Measurements from ENCODE around the gene PCDHB13.
"Not testable (repeated sequence)": the region's sequence is repeated elsewhere in the genome, so short reads cannot be mapped to it uniquely, and the experiment has no call there.

PCDHB13 gene

DNA sequence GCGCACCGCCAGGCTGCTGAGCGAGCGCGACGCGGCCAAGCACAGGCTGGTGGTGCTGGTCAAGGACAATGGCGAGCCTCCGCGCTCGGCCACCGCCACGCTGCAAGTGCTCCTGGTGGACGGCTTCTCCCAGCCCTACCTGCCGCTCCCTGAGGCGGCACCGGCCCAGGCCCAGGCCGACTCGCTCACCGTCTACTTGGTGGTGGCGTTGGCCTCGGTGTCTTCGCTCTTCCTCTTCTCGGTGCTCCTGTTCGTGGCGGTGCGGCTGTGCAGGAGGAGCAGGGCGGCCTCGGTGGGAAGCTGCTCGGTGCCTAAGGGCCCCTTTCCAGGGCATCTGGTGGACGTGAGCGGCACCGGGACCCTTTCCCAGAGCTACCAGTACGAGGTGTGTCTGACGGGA, 12.1 kb upstream of the PCDHB13 start:
- not testable (repeated sequence) for DNase-seq (ENCODE audit: low spot score)

DNA sequence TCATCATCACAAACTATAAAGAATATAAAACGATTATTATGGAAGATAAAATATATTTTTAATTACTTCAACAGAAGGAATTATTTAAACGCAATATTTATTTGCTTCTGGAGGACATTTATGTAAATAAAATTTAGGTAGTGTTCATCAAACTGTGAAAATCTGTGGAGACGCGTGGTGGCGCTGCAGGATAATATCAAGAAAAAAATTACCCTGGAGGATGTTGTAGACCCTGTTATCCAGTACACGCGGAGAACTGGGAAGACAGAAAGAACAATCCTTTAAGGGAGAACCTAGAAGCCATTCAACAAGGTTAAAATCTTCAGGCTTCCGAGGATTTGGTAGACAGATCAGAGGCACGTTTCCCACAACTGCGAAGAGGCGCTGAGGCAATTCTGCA, 5.2 kb upstream of the PCDHB13 start, which contains the start of gene PCDHB12:
PCDHB12 (plus strand) TSS at position 242 of the 400 bp plus-strand sequence. CDS start 189 bp downstream, outside the sequence.
- no peak for DNase-seq (ENCODE audit: low spot score)

DNA sequence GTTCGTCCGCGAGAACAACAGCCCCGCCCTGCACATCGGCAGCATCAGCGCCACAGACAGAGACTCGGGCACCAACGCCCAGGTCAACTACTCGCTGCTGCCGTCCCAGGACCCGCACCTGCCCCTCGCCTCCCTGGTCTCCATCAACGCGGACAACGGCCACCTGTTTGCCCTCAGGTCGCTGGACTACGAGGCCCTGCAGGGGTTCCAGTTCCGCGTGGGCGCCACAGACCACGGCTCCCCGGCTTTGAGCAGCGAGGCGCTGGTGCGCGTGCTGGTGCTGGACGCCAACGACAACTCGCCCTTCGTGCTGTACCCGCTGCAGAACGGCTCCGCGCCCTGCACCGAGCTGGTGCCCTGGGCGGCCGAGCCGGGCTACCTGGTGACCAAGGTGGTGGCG, 3.4 kb upstream of the PCDHB13 start:
- not testable (repeated sequence) for DNase-seq (ENCODE audit: low spot score)

DNA sequence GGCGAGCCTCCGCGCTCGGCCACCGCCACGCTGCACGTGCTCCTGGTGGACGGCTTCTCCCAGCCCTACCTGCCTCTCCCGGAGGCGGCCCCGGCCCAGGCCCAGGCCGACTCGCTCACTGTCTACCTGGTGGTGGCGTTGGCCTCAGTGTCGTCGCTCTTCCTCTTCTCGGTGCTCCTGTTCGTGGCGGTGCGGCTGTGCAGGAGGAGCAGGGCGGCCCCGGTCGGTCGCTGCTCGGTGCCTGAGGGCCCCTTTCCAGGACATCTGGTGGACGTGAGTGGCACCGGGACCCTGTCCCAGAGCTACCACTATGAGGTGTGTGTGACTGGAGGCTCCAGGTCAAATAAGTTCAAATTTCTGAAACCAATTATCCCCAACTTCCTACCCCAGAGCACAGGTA, 2.9 kb upstream of the PCDHB13 start:
- DNase-seq (ENCODE audit: low spot score), result not testable (repeated sequence)

DNA sequence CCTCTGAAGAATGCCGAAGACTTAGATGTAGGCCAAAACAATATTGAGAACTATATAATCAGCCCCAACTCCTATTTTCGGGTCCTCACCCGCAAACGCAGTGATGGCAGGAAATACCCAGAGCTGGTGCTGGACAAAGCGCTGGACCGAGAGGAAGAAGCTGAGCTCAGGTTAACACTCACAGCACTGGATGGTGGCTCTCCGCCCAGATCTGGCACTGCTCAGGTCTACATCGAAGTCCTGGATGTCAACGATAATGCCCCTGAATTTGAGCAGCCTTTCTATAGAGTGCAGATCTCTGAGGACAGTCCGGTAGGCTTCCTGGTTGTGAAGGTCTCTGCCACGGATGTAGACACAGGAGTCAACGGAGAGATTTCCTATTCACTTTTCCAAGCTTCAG, 864 bp downstream of the PCDHB13 start:
- not testable (repeated sequence) for DNase-seq (ENCODE audit: low spot score)

DNA sequence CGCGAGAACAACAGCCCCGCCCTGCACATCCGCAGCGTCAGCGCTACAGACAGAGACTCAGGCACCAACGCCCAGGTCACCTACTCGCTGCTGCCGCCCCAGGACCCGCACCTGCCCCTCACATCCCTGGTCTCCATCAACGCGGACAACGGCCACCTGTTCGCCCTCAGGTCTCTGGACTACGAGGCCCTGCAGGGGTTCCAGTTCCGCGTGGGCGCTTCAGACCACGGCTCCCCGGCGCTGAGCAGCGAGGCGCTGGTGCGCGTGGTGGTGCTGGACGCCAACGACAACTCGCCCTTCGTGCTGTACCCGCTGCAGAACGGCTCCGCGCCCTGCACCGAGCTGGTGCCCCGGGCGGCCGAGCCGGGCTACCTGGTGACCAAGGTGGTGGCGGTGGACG, 1.8 kb downstream of the PCDHB13 start:
- DNase-seq (ENCODE audit: low spot score), result not testable (repeated sequence)

DNA sequence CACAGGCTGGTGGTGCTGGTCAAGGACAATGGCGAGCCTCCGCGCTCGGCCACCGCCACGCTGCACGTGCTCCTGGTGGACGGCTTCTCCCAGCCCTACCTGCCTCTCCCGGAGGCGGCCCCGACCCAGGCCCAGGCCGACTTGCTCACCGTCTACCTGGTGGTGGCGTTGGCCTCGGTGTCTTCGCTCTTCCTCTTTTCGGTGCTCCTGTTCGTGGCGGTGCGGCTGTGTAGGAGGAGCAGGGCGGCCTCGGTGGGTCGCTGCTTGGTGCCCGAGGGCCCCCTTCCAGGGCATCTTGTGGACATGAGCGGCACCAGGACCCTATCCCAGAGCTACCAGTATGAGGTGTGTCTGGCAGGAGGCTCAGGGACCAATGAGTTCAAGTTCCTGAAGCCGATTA, 2.3 kb downstream of the PCDHB13 start:
- DNase-seq (ENCODE audit: low spot score), result not testable (repeated sequence)

DNA sequence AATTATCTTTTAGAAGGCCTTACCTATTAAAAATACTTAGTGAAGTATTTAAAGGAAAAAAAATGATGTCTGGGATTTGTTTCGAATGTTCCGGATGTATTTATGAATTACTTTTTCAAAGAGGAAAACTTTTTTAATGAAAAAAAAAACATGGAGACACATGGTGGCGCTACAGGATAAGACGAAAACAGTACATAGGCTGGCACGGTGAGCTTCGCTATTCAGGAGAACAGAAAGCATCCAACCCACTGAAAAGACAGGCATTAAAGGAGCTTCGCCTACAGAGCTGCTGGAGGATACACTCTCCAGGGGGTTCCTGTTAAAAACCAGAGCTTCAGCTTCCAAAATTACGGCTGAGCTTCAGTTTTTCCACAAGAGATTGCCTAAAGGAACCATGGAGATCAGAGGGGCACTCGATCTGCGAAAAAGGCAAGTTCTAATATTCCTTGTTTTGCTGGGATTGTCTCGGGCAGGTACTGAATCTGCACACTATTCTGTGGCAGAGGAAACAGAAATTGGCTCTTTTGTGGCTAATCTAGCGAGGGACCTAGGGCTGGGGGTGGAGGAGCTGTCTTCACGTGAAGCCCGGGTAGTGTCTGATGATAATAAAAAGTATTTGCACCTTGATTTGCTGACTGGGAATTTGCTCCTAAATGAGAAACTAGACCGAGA, 9.5 kb downstream of the PCDHB13 start, which contains the start of gene PCDHB14:
PCDHB14 (plus strand) TSS at position 232 of the 672 bp plus-strand sequence; CDS start at position 395, 163 bp downstream.
- DNase-seq (ENCODE audit: low spot score), result peak; percentile 34

DNA sequence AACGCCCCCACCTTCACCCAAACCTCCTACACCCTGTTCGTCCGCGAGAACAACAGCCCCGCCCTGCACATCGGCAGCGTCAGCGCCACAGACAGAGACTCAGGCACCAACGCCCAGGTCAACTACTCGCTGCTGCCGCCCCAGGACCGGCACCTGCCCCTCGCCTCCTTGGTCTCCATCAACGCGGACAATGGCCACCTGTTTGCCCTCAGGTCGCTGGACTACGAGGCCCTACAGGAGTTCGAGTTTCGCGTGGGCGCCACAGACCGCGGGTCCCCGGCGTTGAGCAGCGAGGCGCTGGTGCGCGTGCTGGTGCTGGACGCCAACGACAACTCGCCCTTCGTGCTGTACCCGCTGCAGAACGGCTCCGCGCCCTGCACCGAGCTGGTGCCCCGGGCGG, 11.1 kb downstream of the PCDHB13 start:
- DNase-seq (ENCODE audit: low spot score), result not testable (repeated sequence)

DNA sequence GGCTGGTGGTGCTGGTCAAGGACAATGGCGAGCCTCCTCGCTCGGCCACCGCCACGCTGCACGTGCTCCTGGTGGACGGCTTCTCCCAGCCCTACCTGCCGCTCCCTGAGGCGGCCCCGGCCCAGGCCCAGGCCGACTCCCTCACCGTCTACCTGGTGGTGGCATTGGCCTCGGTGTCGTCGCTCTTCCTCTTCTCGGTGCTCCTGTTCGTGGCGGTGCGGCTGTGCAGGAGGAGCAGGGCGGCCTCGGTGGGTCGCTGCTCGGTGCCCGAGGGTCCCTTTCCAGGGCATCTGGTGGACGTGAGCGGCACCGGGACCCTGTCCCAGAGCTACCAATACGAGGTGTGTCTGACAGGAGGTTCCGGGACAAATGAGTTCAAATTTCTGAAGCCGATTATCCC, 11.7 kb downstream of the PCDHB13 start:
- DNase-seq (ENCODE audit: low spot score), result not testable (repeated sequence)

DNA sequence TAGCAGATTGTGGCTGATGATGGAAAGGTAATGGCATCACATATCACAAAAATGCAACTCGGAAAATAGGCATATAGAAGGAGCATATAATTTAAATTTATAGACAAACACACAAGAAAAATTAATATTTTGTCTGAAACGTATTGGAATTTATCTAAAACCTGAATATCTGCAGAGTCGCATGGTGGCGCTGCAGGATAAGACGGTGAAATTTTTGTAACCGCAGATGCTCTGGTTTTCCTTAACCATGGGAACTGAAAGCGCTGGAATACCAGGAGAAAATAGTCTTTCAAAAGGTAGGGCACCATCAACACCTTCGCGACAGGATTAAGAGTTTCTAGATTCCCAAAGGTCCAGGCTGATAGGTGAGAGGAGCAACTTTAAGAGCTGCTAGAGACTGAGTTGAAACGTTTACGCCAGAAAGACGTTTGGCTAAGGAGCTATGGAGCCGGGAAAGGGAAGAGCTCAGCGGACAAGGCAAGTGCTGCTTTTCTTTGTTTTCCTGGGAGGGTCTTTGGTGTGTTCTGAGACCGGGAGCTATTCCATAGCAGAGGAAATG, 20.5 kb downstream of the PCDHB13 start:
- no peak for DNase-seq (ENCODE audit: low spot score)

DNA sequence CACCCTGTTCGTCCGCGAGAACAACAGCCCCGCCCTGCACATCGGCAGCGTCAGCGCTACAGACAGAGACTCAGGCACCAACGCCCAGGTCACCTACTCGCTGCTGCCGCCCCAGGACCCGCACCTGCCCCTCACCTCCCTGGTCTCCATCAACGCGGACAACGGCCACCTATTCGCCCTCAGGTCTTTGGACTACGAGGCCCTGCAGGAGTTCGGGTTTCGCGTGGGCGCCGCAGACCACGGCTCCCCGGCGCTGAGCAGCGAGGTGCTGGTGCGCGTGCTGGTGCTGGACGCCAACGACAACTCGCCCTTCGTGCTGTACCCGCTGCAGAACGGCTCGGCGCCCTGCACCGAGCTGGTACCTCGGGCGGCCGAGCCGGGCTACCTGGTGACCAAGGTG, 22.2 kb downstream of the PCDHB13 start:
- not testable (repeated sequence) for DNase-seq (ENCODE audit: low spot score)

DNA sequence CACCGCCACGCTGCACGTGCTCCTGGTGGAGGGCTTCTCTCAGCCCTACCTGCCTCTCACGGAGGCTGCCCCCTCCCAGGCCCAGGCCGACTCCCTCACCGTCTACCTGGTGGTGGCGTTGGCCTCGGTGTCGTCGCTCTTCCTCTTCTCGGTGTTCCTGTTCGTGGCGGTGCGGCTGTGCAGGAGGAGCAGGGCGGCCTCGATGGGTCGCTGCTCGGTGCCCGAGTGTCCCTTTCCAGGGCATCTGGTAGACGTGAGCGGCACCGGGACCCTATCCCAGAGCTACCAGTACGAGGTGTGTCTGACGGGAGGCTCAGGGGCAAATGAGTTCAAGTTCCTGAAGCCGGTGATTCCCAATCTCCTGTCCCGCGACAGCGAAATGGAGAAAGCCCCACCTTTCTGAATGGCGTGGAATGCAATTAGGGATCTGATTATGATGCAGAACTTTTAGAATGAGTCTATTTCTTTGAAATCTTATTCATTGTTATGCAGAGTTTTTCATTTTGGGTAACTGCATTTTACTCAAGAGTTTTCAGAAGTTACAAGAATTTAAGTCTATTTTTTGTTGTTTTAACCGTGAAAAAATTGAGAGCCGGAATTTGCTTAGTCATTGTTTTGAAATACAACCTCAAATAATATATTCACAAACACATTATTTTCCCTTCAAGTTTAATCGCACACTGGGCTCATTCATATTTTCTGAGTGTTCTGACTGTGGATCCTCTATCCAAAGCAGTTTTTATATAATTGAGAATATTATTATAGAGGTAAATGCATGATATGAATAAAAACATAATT, 23.0 kb downstream of the PCDHB13 start:
- no peak for DNase-seq (ENCODE audit: low spot score)

DNA sequence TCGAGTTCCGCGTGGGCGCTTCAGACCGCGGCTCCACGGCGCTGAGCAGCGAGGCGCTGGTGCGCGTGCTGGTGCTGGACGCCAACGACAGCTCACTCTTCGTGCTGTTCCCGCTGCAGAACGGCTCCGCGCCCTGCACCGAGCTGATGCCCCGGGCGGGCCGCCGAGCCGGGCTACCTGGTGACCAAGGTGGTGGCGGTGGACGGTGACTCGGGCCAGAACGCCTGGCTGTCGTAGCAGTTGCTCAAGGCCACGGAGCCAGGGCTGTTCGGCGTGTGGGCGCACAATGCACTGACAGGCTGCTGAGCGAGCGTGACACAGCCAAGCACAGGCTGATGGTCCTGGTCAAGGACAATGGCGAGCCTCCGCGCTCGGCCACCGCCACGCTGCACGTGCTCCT, 27.8 kb downstream of the PCDHB13 start:
- no peak for DNase-seq (ENCODE audit: low spot score)

DNA sequence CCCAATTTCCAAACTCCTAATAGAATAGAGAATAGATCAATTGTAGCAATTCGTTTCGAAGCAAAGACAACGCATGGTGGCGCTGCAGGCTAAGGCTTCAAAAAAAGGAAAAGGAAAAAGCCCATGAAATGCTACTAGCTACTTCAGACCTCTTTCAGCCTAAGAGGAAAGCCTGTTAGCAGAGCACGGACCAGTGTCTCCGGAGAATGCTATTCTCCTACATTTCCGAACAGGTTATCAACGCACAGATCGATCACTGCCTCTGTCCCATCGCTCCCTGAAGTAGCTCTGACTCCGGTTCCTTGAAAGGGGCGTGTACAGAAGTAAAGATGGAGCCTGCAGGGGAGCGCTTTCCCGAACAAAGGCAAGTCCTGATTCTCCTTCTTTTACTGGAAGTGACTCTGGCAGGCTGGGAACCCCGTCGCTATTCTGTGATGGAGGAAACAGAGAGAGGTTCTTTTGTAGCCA, 31.6 kb downstream of the PCDHB13 start, which contains the start of gene PCDHB15:
PCDHB15 (plus strand) TSS at position 146 of the 468 bp plus-strand sequence; CDS start at position 330, 184 bp downstream.
- DNase-seq (ENCODE audit: low spot score), result no peak

DNA sequence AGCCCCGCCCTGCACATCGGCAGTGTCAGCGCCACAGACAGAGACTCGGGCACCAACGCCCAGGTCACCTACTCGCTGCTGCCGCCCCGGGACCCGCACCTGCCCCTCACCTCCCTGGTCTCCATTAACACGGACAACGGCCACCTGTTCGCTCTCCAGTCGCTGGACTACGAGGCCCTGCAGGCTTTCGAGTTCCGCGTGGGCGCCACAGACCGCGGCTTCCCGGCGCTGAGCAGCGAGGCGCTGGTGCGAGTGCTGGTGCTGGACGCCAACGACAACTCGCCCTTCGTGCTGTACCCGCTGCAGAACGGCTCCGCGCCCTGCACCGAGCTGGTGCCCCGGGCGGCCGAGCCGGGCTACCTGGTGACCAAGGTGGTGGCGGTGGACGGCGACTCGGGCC, 33.3 kb downstream of the PCDHB13 start:
- DNase-seq (ENCODE audit: low spot score), result not testable (repeated sequence)

DNA sequence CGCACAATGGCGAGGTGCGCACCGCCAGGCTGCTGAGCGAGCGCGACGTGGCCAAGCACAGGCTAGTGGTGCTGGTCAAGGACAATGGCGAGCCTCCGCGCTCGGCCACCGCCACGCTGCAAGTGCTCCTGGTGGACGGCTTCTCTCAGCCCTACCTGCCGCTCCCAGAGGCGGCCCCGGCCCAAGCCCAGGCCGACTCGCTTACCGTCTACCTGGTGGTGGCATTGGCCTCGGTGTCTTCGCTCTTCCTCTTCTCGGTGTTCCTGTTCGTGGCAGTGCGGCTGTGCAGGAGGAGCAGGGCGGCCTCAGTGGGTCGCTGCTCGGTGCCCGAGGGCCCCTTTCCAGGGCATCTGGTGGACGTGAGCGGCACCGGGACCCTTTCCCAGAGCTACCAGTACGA, 33.7 kb downstream of the PCDHB13 start:
- DNase-seq (ENCODE audit: low spot score), result not testable (repeated sequence)

DNA sequence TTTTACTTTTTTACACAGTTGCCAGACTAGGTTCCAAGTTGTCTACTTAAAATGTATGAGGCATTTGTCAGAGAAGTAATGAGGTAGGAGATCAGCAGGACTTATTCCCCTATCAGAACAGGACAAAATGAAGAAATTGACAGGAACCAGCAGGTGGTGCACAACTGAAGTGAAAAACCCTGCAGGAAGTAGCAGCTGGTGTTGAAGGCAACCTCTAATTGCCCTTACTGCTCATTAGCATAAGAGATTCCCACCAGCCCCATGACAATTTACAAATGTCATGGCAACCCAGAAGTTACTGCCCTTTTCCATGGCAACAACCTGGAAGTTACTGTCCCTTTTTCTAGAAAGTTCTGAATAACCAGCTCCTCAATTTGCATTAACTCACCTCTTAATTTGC, 36.9 kb downstream of the PCDHB13 start:
- no peak for DNase-seq (ENCODE audit: low spot score)

DNA sequence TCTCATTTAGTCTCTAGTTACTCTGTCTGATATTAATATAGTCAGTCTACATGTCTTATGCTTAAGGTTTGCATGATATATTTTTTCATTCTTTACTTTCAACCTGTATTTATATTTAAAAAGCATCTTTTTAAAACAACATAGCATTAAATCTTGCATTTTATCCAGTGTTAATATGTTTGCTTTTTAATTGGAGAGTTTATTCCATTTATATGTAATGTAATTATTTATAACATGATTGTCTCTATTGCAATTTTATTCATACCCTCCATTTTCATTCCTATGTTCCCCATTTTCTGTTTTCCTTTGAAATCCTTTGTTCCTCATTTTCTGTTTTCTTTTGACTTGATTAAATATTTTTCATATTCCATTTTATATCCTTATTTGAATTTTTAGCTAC, 44.7 kb downstream of the PCDHB13 start:
- no peak for DNase-seq (ENCODE audit: low spot score)

DNA sequence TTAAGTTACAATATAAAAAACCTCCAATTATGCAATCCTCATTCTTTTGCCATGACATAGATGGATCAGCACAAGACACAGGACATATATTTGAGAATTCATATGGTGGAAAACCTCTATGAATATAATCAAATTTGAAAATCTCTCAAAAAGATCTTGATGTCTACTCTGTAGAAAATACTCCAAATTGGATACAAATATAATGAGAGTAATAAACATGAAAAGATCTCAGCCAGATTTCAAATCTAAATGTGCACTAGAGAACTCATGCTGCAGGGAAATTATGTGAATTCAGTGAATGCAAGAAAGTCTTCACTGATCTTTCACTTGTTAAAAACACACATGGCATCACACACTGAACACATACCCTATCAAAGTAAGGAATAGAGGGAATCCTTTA, 45.2 kb downstream of the PCDHB13 start:
- DNase-seq (ENCODE audit: low spot score), result no peak

DNA sequence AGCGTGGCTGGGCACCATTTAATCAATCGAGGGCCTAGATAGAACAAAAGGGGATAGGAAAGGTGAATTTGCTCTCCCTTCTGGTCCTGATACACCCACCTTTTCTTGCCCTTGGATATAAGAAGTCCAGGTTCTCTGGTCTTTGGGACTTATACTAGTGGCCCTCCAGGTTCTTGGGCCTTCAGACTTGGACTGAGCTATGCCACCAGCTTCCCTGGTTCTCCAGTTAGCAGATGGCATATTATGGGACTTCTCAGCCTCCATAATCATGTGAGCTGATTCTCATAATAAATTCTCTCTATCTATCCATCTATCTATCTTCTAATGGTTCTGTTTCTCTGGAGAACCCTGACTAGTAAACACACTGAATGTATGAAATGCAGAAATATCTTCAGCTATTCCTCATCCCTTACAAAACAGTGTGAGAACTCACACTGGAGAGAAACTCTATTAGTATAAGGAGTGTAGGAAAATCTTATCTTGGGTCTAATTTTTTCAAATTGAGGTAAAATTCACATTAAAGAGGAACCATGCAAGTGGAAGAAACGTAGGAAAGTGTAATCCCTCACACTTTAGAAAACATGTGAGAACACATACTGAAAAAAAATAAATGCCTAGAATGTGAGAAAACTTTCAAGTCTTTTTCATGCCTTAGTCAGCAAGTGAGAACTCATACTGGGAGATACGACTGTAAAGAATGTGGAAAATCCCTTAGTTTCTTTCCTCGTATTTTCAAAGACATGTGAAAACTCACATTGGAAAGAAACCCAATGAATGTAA, 46.9 kb downstream of the PCDHB13 start:
- no peak for DNase-seq (ENCODE audit: low spot score)

DNA sequence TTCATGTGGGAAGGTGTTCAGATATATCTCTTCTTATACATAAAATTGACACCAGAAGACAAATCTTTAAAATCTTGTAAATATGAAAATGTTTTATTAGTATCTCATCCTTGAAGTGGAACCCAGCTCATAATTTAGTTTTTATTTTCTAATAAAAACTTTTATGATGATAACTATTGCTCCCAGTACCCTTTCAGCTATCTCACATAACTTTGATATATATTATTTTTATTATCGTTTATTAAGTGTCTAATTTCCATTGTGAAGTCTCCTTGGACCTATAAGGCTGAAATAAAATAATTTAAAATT, 47.5 kb downstream of the PCDHB13 start:
- DNase-seq (ENCODE audit: low spot score), result no peak

Measured in D341Med (cell line).